Measurements from ENCODE around the gene RALGAPB. TPM values are rescaled to one million over a fixed set of nuclear protein-coding genes. Genes with fewer than 3 reads are reported as not detected.

The RALGAPB gene
- total RNA-seq, 2 donors from 2014 or later, result 23.1 to 24.4 TPM

GRCh38 chr20:38466983-38467382 lies 5.7 kb upstream of the RALGAPB start:
- peaks cover 4% of the 10 kb centered on the region for H3K4me1 ChIP-seq
- no peak for TF ChIP-seq POLR2A (IDR thresholded peaks at IDR 0.05)
- no peak for TF ChIP-seq CTCF (IDR thresholded peaks at IDR 0.05)
- no peak overlapping the region for H3K4me3 ChIP-seq
- no peaks in the 10 kb centered on the region for H3K27me3 ChIP-seq
- H3K27ac ChIP-seq, result no peak overlapping the region
- ATAC-seq, result no peak
- intact Hi-C loops (cut with DNase I), result no loop called here
- H3K9me3 ChIP-seq, result no peaks in the 10 kb centered on the region
- no peak for DNase-seq
- 75% methylated on average over 3 of the region's 3 CpGs for whole genome bisulfite sequencing, 2 donors
- H3K36me3 ChIP-seq (replicated peaks in 1 of 2; ENCODE audit: insufficient read depth in 1 of 2, low read depth in 2 of 2), result no peaks in the 10 kb centered on the region

GRCh38 chr20:38471245-38471644 lies 1.4 kb upstream of the RALGAPB start:
- TF ChIP-seq CTCF (IDR thresholded peaks at IDR 0.05) (no peak), POLR2A (IDR thresholded peaks at IDR 0.05) (no peak)
- 56 to 82% methylated on average over 1 of the region's 1 CpG for WGBS, 2 donors
- H3K4me3 ChIP-seq, result no peak overlapping the region
- peaks cover 25% of the 10 kb centered on the region for H3K4me1 ChIP-seq
- peak overlapping the region in 1 of 4 donors; percentile 95 for H3K27ac ChIP-seq
- H3K36me3 ChIP-seq (replicated peaks in 1 of 2; ENCODE audit: insufficient read depth in 1 of 2, low read depth in 2 of 2), result no peaks in the 10 kb centered on the region
- DNase-seq, result no peak
- ATAC-seq, result no peak
- intact Hi-C loops (cut with DNase I), result no loop called here
- H3K27me3 ChIP-seq, result no peaks in the 10 kb centered on the region
- H3K9me3 ChIP-seq, result no peaks in the 10 kb centered on the region

- H3K9me3 ChIP-seq, result no peaks in the 10 kb centered on the region
- intact Hi-C loops (cut with DNase I), result no loop called here
- peak overlapping the region; percentile 71 to 95 (median 90) for H3K27ac ChIP-seq
- H3K4me3 ChIP-seq, result peak overlapping the region in 1 of 2 donors; percentile 38
- H3K4me1 ChIP-seq, result peaks cover 25% of the 10 kb centered on the region
- peak; percentile 1 for ATAC-seq
- no peaks in the 10 kb centered on the region for H3K36me3 ChIP-seq (replicated peaks in 1 of 2; ENCODE audit: insufficient read depth in 1 of 2, low read depth in 2 of 2)
- 6 to 7% methylated on average over 12 of the region's 12 CpGs for WGBS, 2 donors
- DNase-seq, result no peak
- no peak for TF ChIP-seq CTCF (IDR thresholded peaks at IDR 0.05)
- no peak for TF ChIP-seq POLR2A (IDR thresholded peaks at IDR 0.05)
- no peaks in the 10 kb centered on the region for H3K27me3 ChIP-seq
Observed at GRCh38 chr20:38471987-38472512, 593 bp upstream of the RALGAPB start.

GRCh38 chr20:38473367-38473795 lies 738 bp downstream of the RALGAPB start:
- peak in 2 of 4 donors; percentile 41 to 53 for DNase-seq
- Histone ChIP-seq H3K27me3 (no peaks in the 10 kb centered on the region), H3K4me3 (peak overlapping the region; percentile 46 to 73), H3K36me3 (replicated peaks in 1 of 2; ENCODE audit: insufficient read depth in 1 of 2, low read depth in 2 of 2) (no peaks in the 10 kb centered on the region), H3K4me1 (peaks cover 25% of the 10 kb centered on the region), H3K27ac (peak overlapping the region; percentile 87 to 95 (median 92)), H3K9me3 (no peaks in the 10 kb centered on the region)
- 2 to 8% methylated on average over 2 to 10 of the region's 10 CpGs for WGBS, 2 donors
- TF ChIP-seq POLR2A (IDR thresholded peaks at IDR 0.05) (no peak), CTCF (IDR thresholded peaks at IDR 0.05) (no peak)
- intact Hi-C loops (cut with DNase I), result no loop called here
- ATAC-seq, result no peak

GRCh38 chr20:38477747-38478146 lies 5.1 kb downstream of the RALGAPB start:
- 96% methylated on average over 8 of the region's 8 CpGs for WGBS, 2 donors
- Histone ChIP-seq H3K36me3 (replicated peaks in 1 of 2; ENCODE audit: insufficient read depth in 1 of 2, low read depth in 2 of 2) (no peaks in the 10 kb centered on the region), H3K4me3 (no peak overlapping the region), H3K4me1 (peaks cover 18% of the 10 kb centered on the region), H3K27ac (no peak overlapping the region), H3K27me3 (no peaks in the 10 kb centered on the region), H3K9me3 (no peaks in the 10 kb centered on the region)
- DNase-seq (no peak), ATAC-seq (no peak)
- no peak for TF ChIP-seq CTCF (IDR thresholded peaks at IDR 0.05)
- no peak for TF ChIP-seq POLR2A (IDR thresholded peaks at IDR 0.05)
- intact Hi-C loops (cut with DNase I), result no loop called here

Data from body of pancreas (tissue), 4 donors.